ENCODE measurements around the gene UNC50.
"Not testable (repeated sequence)": the region's sequence is repeated elsewhere in the genome, so short reads cannot be mapped to it uniquely, and the experiment has no call there.

UNC50 gene

GRCh38 chr2:98577313-98577712 lies 31.1 kb upstream of the UNC50 start:
- DNase-seq, result no peak

GRCh38 chr2:98578231-98578630 lies 30.2 kb upstream of the UNC50 start:
- DNase-seq, result no peak

DNA sequence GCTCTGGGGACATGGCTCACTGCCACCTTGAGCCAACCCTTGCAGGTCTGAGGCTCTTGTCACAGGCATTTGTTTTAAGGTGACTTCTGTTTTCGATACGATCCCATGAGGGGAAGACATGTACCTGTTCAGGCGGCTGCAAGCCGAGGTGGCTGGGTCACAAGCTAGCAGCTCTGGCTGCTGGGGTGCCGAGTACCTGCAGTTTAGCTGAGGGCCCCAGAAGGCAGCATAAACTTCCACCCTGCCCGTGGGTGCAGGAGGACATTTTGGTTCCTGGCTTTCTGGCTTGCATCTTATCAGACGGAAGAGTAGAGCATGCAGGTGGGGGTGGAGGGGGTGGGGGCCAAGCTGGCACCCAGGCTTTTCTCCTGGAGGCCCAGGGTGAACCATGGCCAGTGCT lies 28.5 kb upstream of the UNC50 start:
- no peak for DNase-seq

- no peak for DNase-seq
Measured at GRCh38 chr2:98580656-98581284, 27.6 kb upstream of the UNC50 start.

DNA sequence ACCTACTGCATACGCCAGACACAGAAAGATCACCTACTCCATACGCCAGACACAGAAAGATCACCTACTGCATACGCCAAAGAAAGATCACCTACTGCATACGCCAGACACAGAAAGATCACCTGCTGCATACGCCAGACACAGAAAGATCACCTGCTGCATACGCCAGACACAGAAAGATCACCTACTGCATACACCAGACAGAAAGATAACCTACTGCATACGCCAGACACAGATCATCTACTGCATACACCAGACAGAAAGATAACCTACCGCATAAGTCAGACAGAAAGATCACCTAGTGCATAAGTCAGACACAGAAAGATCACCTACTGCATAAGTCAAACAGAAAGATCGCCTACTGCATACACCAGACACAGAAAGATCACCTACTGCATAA lies 25.9 kb upstream of the UNC50 start:
- DNase-seq, result no peak

- DNase-seq, result no peak
Measured at GRCh38 chr2:98583276-98583675, 25.1 kb upstream of the UNC50 start.

DNA sequence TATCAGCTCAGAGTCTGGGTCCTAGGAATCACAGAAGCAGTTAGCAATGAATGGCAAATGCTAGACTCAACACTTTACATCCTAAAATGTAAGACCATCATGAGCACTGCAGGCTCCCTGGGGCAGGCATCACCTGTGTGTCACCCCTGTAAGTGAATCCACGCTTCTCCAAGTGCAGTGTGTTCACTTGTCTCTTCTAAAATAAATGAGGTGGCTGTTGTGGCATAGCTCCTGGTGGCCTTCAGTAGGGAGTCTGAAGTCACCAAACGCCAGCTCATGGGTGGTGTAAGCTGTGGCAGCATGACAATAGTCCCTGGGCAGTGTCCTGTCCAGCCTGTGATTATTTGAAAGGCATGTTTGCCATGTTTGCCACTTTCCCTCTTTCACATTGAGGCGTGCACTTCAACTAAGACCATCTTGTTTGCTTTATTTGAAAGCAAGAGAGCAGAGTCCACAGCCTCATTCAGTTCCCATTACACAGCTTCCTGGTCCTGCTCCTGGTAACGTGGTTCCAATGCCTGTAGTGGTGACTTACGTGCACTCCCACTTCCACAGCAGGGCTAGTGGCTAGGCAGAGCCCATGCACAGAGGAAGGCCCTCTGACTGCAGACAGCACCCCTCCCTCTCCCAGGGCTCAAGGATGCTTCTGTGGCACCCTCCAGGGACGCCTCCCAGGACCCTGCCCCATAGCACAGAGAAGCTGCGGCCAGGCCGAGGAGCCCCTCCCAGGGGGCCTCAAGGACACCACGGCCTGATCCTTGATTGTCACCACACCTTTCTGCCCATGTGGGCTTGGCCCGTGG lies 24.4 kb upstream of the UNC50 start:
- DNase-seq, result no peak

DNA sequence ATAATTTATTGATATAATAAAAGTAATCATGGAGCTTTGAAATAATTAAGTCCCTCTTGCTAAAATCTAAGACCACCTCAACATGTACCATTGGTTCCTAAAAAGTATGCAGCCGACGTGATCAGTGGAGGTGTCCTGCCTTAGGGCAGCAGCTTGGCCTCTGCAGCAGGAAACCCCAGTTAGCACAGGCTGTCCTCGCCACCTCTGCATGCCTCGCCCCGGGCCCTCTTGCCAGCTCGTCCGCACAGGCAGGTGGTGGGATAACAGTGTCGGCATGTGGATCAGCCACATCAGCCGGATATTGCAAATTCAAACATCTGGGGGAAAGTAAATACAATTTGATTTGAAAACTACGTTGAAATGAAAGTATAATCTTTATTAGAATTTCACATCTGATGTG lies 23.0 kb upstream of the UNC50 start:
- no peak for DNase-seq

DNA sequence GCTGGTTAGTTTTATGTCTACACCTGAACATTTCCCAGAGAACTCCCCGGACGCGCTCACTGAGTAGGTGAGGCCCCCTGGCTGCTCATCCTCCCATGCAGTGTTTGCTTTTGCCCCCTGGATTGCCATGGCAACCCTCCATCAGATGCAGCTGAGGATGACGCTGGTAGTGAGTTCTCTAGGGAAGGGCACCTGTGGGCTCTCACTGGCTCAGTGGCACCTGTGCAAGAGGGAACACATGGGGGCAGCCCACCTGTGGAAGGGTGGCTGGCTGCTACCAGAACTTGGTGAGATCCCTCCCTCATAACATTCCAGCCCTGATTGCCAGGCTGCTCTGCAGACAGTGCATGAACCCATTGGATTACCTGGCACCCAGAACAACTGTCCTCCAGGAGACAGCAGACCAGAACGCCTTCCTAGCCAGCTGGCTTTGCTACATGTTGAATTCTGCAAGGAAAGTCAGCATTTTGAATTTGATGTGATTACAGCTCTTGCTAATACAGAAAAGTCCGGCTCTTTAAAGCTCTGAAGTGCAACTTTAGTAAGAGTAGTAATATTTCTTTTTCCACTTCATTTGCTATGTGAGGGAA lies 21.7 kb upstream of the UNC50 start:
- DNase-seq, result no peak

DNA sequence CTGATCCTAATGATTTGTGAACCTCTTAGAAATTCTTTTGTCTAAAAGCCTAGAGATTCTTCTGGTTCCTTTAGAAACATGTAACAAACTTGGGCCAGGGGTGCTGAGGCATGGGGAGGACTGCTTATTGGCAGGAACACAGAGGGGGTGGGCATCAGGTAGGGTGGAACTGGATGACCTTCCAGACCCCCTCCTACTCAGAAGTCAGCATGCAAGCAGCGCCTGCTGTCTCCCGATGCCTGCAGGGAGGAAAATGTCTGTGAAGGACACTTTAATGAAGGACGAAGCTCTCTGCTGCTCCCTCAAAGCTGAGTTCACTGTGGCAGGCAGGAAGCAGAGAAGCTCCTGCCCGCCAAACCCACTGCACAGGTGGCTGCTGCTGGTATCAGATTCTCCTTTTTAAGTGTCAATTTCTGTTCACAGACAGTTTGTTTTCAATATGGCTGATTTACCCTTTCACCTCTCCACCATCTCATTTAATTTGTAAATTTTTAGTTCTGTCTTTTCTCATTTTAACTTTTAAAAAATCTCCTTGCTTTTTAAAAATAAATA lies 19.4 kb upstream of the UNC50 start:
- no peak for DNase-seq

DNA sequence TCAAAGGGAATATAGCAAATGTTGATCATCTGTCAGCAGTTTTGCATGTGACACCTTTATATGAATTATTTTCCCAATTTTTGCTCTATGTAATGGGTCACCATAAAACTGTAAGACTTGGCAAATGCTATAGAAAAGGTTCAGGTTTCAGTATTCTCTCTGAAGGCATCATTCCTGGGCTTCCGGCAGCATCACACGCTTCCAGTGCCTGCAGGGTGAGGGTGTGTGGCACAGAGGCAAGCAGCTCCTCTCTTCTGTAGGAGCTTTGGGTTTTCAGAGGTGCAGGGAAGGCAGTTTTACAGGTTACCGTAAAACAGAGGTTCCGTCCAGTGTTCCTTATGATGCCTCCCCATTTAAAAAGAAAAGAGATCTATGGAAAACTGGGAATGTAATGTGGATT lies 18.9 kb upstream of the UNC50 start:
- DNase-seq, result no peak

DNA sequence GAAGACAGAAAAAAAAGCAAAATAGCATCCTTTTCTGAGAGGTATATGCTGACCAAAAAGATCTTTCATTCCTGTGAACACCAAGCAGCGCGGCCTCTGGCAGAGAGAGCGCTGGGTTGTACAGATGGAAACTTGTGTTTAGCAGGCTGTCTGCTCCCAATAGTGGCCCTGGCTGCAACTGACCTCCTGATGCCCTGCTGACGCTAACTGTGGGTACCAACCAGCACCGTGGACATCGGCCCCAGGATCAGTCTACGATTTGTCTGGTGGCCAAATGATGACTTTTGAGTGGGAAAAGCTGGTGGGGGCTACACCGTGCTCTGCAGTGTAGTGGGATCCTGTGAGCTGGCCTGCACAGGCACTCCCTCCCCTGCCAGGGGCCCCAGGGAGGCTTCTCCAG lies 15.8 kb upstream of the UNC50 start:
- DNase-seq, result no peak

DNA sequence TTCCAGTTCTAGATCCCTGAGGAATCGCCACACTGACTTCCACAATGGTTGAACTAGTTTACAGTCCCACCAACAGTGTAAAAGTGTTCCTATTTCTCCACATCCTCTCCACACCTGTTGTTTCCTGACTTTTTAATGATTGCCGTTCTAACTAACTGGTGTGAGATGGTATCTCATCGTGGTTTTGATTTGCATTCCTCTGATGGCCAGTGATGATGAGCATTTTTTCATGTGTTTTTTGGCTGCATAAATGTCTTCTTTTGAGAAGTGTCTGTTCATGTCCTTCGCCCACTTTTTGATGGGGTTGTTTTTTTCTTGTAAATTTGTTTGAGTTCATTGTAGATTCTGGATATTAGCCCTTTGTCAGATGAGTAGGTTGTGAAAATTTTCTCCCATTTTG lies 13.7 kb upstream of the UNC50 start:
- not testable (repeated sequence) for DNase-seq

- DNase-seq, result no peak
Measured at GRCh38 chr2:98598781-98599428, 9.5 kb upstream of the UNC50 start.

- DNase-seq, result peak in 1 of 2 experiments; percentile 42
Measured at GRCh38 chr2:98601532-98602132, 6.8 kb upstream of the UNC50 start.

GRCh38 chr2:98604547-98604946 lies 3.8 kb upstream of the UNC50 start:
- DNase-seq, result no peak

DNA sequence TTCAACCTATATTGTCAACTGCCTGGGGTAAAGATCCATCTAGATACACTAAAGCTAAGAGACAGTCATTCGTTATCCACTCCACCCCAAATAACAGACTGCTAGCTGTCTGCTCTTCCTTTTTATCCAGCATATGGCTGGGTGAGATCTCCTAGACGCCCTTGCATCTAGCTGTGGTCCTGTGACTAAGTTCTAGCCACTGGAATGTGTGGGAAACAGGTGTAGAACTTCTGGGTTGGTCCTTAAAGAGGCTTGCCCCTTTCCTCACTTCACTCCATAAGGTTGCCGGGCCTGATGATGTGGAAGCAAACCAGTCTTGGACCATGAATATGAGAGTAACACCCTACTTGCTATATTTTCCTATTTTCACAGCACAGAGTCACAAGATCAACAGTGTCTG lies 3.3 kb upstream of the UNC50 start:
- DNase-seq, result no peak

DNA sequence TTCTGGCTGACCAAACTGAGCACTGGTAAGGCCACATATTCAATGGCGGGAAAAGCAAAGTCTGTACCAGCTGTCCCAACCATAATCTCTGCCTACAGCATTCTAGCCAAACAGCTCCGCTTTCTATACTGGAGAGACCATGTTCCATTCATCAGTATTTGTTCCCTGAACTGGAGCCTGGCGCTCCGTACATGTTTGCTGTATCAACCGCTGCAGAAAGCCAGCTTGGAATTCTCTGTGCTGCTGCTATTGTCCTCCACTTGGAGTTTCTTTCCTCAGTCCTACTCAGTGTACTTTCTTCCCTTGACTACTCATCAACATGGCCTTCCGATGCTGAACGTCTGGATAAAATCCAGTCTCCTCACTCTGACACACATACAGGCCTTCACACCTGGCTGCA lies 2.0 kb upstream of the UNC50 start:
- no peak for DNase-seq

- DNase-seq, result no peak
Measured at GRCh38 chr2:98607104-98607503, 1.3 kb upstream of the UNC50 start.

GRCh38 chr2:98607741-98608115 lies 661 bp upstream of the UNC50 start:
- no peak for DNase-seq

GRCh38 chr2:98608962-98609604 lies 694 bp downstream of the UNC50 start:
- DNase-seq, result peak in 1 of 2 experiments; percentile 31

- DNase-seq, result no peak
Measured at GRCh38 chr2:98614024-98614739, 5.8 kb downstream of the UNC50 start.
